Tibial artery (tissue), 4 donors: ENCODE results near the gene RBM20.

Experiments used
- DNase-seq, 2 donors: peaks; one replicate each; pipeline ENCODE4 v3.0.0-alpha.2; 2019
- H3K27ac ChIP-seq, 2 donors: fragments of 200-600 bp; sonication (generic) in 1 of 2; 1 replicate in 1 of 2; 2 replicates in 1 of 2; pipeline ENCODE4 v1.5.1; 2018 to 2019; ENCODE audit warnings: mild to moderate bottlenecking in 1 of 2
- H3K27me3 ChIP-seq, 2 donors: fragments of 200-600 bp; sonication (generic) in 1 of 2; one replicate each; pipeline versions ENCODE4 v1.5.1 to v1.6.0; 2016 to 2019
- H3K36me3 ChIP-seq, 3 donors: fragments of 200-600 bp; sonication (generic) in 2 of 3; one replicate each; pipeline ENCODE4 v1.5.1; 2016 to 2019; ENCODE audit warnings: mild to moderate bottlenecking in 2 of 3
- H3K4me1 ChIP-seq, 4 donors: fragments of 200-600 bp; sonication (generic) in 2 of 4; 1 replicate in 3 of 4; 2 replicates in 1 of 4; pipeline ENCODE4 v1.5.1; 2016 to 2019
- H3K4me3 ChIP-seq, 2 donors: fragments of 200-600 bp; sonication (generic) in 1 of 2; 1 replicate in 1 of 2; 2 replicates in 1 of 2; pipeline ENCODE4 v1.5.1; 2018 to 2019; ENCODE audit warnings: mild to moderate bottlenecking in 2 of 2
- H3K9me3 ChIP-seq, 3 donors: fragments of 200-600 bp; sonication (generic) in 1 of 3; one replicate each; pipeline ENCODE4 v1.5.1; 2016 to 2019
- CTCF ChIP-seq, 2 experiments: fragments of 200-600 bp in 1 of 2; fragments of 450-650 bp in 1 of 2; IDR thresholded peaks; one replicate each; pipeline ENCODE4 v1.5.1; 2017 to 2019; ENCODE audit warnings: antibody characterized with exemption in 2 of 2, mild to moderate bottlenecking in 1 of 2, moderate library complexity in 1 of 2
- intact Hi-C: fragments of 100-400 bp; cut with DNase I; formaldehyde crosslinking; loops from one replicate; pipeline ENCODE4 v1.15.0; 2023; ENCODE audit warnings: low total_unique reads

Gene RBM20

GRCh38 chr10:110777661-110778060 lies 133.5 kb downstream of the RBM20 start:
- no peaks in the 10 kb centered on the region for H3K4me1 ChIP-seq
- H3K4me3 ChIP-seq = no peak overlapping the region
- no peak for TF ChIP-seq CTCF (IDR thresholded peaks at IDR 0.05)
- no peaks in the 10 kb centered on the region for H3K27me3 ChIP-seq
- no peaks in the 10 kb centered on the region for H3K9me3 ChIP-seq
- no peak overlapping the region for H3K27ac ChIP-seq
- no peak for DNase-seq
- H3K36me3 ChIP-seq = no peaks in the 10 kb centered on the region
- intact Hi-C loops = no loop called here

- Histone ChIP-seq H3K27ac (no peak overlapping the region), H3K27me3 (no peaks in the 10 kb centered on the region), H3K4me3 (no peak overlapping the region), H3K9me3 (no peaks in the 10 kb centered on the region), H3K4me1 (no peaks in the 10 kb centered on the region), H3K36me3 (no peaks in the 10 kb centered on the region)
- DNase-seq = no peak
- no peak for TF ChIP-seq CTCF (IDR thresholded peaks at IDR 0.05)
- intact Hi-C loops = no loop called here
Observed at GRCh38 chr10:110778211-110778610, 134.1 kb downstream of the RBM20 start.

GRCh38 chr10:110779489-110779888 lies 135.4 kb downstream of the RBM20 start:
- Histone ChIP-seq H3K9me3 (no peaks in the 10 kb centered on the region), H3K4me1 (no peaks in the 10 kb centered on the region), H3K27me3 (no peaks in the 10 kb centered on the region), H3K4me3 (no peak overlapping the region), H3K36me3 (no peaks in the 10 kb centered on the region), H3K27ac (no peak overlapping the region)
- intact Hi-C loops = no loop called here
- DNase-seq = no peak
- TF ChIP-seq CTCF (IDR thresholded peaks at IDR 0.05) = no peak

- TF ChIP-seq CTCF (IDR thresholded peaks at IDR 0.05) = no peak
- no peak overlapping the region for H3K4me3 ChIP-seq
- no peaks in the 10 kb centered on the region for H3K4me1 ChIP-seq
- no peaks in the 10 kb centered on the region for H3K36me3 ChIP-seq
- no peaks in the 10 kb centered on the region for H3K9me3 ChIP-seq
- H3K27me3 ChIP-seq = no peaks in the 10 kb centered on the region
- H3K27ac ChIP-seq = no peak overlapping the region
- DNase-seq = no peak
- intact Hi-C loops = no loop called here
Observed at GRCh38 chr10:110780704-110781103, 136.6 kb downstream of the RBM20 start.

GRCh38 chr10:110781139-110781538 lies 137.0 kb downstream of the RBM20 start:
- no peak for DNase-seq
- H3K9me3 ChIP-seq = no peaks in the 10 kb centered on the region
- no peaks in the 10 kb centered on the region for H3K27me3 ChIP-seq
- no peak overlapping the region for H3K4me3 ChIP-seq
- no peak overlapping the region for H3K27ac ChIP-seq
- TF ChIP-seq CTCF (IDR thresholded peaks at IDR 0.05) = no peak
- no peaks in the 10 kb centered on the region for H3K4me1 ChIP-seq
- no peaks in the 10 kb centered on the region for H3K36me3 ChIP-seq
- intact Hi-C loops = no loop called here

- Histone ChIP-seq H3K27ac (no peak overlapping the region), H3K36me3 (no peaks in the 10 kb centered on the region), H3K9me3 (no peaks in the 10 kb centered on the region), H3K4me3 (no peak overlapping the region), H3K27me3 (no peaks in the 10 kb centered on the region), H3K4me1 (no peaks in the 10 kb centered on the region)
- intact Hi-C loops = no loop called here
- TF ChIP-seq CTCF (IDR thresholded peaks at IDR 0.05) = no peak
- DNase-seq = no peak
Observed at GRCh38 chr10:110782616-110783015, 138.5 kb downstream of the RBM20 start.
